Astrocyte (in vitro differentiated cells and primary cell): ENCODE results near the gene CHRNA3.

ENCODE experiments used
- EZH2 ChIP-seq: IDR thresholded peaks from 2 replicates; pipeline ENCODE4 v1.6.1; 2012; ENCODE audit warnings: mild to moderate bottlenecking, low read length, inconsistent platforms; ENCODE audit not compliant: insufficient read depth
- TF ChIP-seq, protein P1 (sequence below): IDR thresholded peaks from 2 replicates; pipeline ENCODE4 v1.5.1; 2011; ENCODE audit warnings: low read depth, mild to moderate bottlenecking, inconsistent platforms, low read length, moderate library complexity; ENCODE audit not compliant: insufficient read depth

DNA sequence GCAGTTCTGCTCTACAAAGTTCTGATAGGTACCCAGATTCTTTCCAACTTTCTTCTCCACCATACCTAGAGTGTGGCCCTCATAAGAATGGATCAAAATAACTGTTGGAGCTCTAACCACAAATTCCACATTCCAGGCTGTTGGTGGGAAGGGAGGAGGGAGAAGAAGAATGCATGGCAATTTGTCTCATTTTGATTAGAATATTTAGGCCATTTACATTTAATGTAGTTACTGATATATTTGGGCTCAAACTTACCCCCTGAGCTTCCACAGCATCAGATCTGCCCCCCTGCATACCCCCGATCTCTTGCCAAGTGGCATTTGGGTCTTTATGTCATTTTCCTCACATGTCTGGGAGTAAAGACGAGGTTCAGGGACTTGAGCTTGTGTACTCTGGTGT is 12.6 kb upstream of the CHRNA3 start:
- TF ChIP-seq EZH2 = no peak
- TF ChIP-seq, protein P1, sequence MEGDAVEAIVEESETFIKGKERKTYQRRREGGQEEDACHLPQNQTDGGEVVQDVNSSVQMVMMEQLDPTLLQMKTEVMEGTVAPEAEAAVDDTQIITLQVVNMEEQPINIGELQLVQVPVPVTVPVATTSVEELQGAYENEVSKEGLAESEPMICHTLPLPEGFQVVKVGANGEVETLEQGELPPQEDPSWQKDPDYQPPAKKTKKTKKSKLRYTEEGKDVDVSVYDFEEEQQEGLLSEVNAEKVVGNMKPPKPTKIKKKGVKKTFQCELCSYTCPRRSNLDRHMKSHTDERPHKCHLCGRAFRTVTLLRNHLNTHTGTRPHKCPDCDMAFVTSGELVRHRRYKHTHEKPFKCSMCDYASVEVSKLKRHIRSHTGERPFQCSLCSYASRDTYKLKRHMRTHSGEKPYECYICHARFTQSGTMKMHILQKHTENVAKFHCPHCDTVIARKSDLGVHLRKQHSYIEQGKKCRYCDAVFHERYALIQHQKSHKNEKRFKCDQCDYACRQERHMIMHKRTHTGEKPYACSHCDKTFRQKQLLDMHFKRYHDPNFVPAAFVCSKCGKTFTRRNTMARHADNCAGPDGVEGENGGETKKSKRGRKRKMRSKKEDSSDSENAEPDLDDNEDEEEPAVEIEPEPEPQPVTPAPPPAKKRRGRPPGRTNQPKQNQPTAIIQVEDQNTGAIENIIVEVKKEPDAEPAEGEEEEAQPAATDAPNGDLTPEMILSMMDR = no peak
